Smooth muscle cell (in vitro differentiated cells): ENCODE results near the gene ATP13A1. TPM values are rescaled to one million over a fixed set of nuclear protein-coding genes. Genes with fewer than 3 reads are reported as not detected.

Experiments
- DNase-seq: peaks from one replicate; lab custom pipeline; 2025; ENCODE audit not compliant: unreplicated experiment; lab: John Stamatoyannopoulos, UW
- H2AFZ ChIP-seq: fragments of 200-600 bp; sonication (generic); 2 replicates; pipeline ENCODE4 v1.6.0; 2016; ENCODE audit warnings: antibody characterized with exemption, low read depth, mild to moderate bottlenecking
- H3F3A ChIP-seq: fragments of 200-600 bp; sonication (generic); 2 replicates; pipeline ENCODE4 v1.6.0; 2017; ENCODE audit warnings: antibody characterized with exemption, low read depth
- H3K27ac ChIP-seq: fragments of 200-600 bp; sonication (generic); 2 replicates; pipeline ENCODE4 v1.5.1; 2016; ENCODE audit warnings: low read depth, mild to moderate bottlenecking
- H3K27me3 ChIP-seq: fragments of 200-600 bp; sonication (generic); 2 replicates; pipeline ENCODE4 v1.6.1; 2016; ENCODE audit warnings: low read depth, mild to moderate bottlenecking
- H3K36me3 ChIP-seq: fragments of 200-600 bp; sonication (generic); 2 replicates; pipeline ENCODE4 v1.5.1; 2016; ENCODE audit warnings: low read depth
- H3K4me1 ChIP-seq: fragments of 200-600 bp; sonication (generic); 2 replicates; pipeline ENCODE4 v1.5.1; 2016; ENCODE audit warnings: low read depth
- H3K4me2 ChIP-seq: fragments of 200-600 bp; sonication (generic); 2 replicates; pipeline ENCODE4 v1.6.0; 2016; ENCODE audit warnings: mild to moderate bottlenecking
- H3K4me3 ChIP-seq: fragments of 200-600 bp; sonication (generic); 2 replicates; pipeline ENCODE4 v1.5.1; 2016; ENCODE audit warnings: mild to moderate bottlenecking
- H3K79me2 ChIP-seq: fragments of 200-600 bp; sonication (generic); 2 replicates; pipeline ENCODE4 v1.6.0; 2016; ENCODE audit warnings: low read depth, mild to moderate bottlenecking
- H3K9ac ChIP-seq: fragments of 200-600 bp; sonication (generic); 2 replicates; pipeline ENCODE4 v1.6.0; 2016; ENCODE audit warnings: low read depth
- H3K9me3 ChIP-seq: fragments of 200-600 bp; sonication (generic); replicated peaks from 2 replicates; pipeline ENCODE4 v1.5.1; 2016; ENCODE audit warnings: low read depth
- H4K20me1 ChIP-seq: fragments of 200-600 bp; sonication (generic); 2 replicates; pipeline ENCODE4 v1.6.0; 2016; ENCODE audit warnings: low read depth
- CTCF ChIP-seq: fragments of 200-600 bp; sonication (generic); IDR thresholded peaks from 2 replicates; pipeline ENCODE4 v1.5.1; 2017; ENCODE audit warnings: borderline replicate concordance, mild to moderate bottlenecking, antibody characterized with exemption; ENCODE audit not compliant: insufficient read depth, poor library complexity, severe bottlenecking
- WGBS: methylation state at CpG from one replicate; pipeline ENCODE4 v1.1.7; 2016; ENCODE audit warnings: low lambda C conversion rate; 5-methylcytosine and 5-hydroxymethylcytosine counted together
- polyA plus RNA-seq: library from polyadenylated mRNA; unstranded; fragments of >200 nt; fragmentation: Nextera tagmentation; extraction: Ambion mirVana; gene quantifications from 2 replicates; pipeline ENCODE4 v1.2.1, GENCODE V29; 2016
- total RNA-seq: library from RNA; depleted of rRNA; stranded (reverse); fragments of >200 nt; gene quantifications from 2 replicates; pipeline ENCODE4 v1.2.3, GENCODE V29; 2014

ATP13A1 gene
- total and polyA plus RNA-seq, 2 experiments from 2014 or later: 48.1 to 51.4 TPM

- Histone ChIP-seq H3K27me3 (no peaks in the 10 kb centered on the region), H2AFZ (no peak overlapping the region), H3K4me3 (no peak overlapping the region), H3K27ac (no peak overlapping the region), H3K79me2 (no peaks in the 10 kb centered on the region), H4K20me1 (no peaks in the 10 kb centered on the region), H3K4me1 (no peaks in the 10 kb centered on the region), H3K36me3 (no peaks in the 10 kb centered on the region), H3F3A (no peaks in the 10 kb centered on the region), H3K9ac (no peak overlapping the region), H3K9me3 (no peaks in the 10 kb centered on the region), H3K4me2 (no peak overlapping the region)
- WGBS: 99% methylated on average over 24 of the region's 24 CpGs
- DNase-seq: no peak
- TF ChIP-seq CTCF: no peak
Observed at GRCh38 chr19:19652482-19653295, 10.8 kb downstream of the ATP13A1 start.

- H4K20me1 ChIP-seq: no peaks in the 10 kb centered on the region
- H3K4me2 ChIP-seq: no peak overlapping the region
- H3F3A ChIP-seq: no peaks in the 10 kb centered on the region
- no peak overlapping the region for H3K9ac ChIP-seq
- no peaks in the 10 kb centered on the region for H3K79me2 ChIP-seq
- no peak overlapping the region for H3K27ac ChIP-seq
- H2AFZ ChIP-seq: no peak overlapping the region
- H3K9me3 ChIP-seq: no peaks in the 10 kb centered on the region
- DNase-seq: no peak
- 97% methylated on average over 13 of the region's 13 CpGs for WGBS
- no peaks in the 10 kb centered on the region for H3K4me1 ChIP-seq
- H3K27me3 ChIP-seq: no peaks in the 10 kb centered on the region
- no peaks in the 10 kb centered on the region for H3K36me3 ChIP-seq
- TF ChIP-seq CTCF: no peak
- H3K4me3 ChIP-seq: no peak overlapping the region
Observed at GRCh38 chr19:19651076-19651475, 12.4 kb downstream of the ATP13A1 start.

- H3F3A ChIP-seq: no peaks in the 10 kb centered on the region
- no peak overlapping the region for H3K27ac ChIP-seq
- H2AFZ ChIP-seq: no peak overlapping the region
- WGBS: 98% methylated on average over 9 of the region's 9 CpGs
- no peaks in the 10 kb centered on the region for H3K27me3 ChIP-seq
- no peak for TF ChIP-seq CTCF
- DNase-seq: no peak
- H3K9me3 ChIP-seq: no peaks in the 10 kb centered on the region
- H3K4me2 ChIP-seq: no peak overlapping the region
- H3K4me3 ChIP-seq: no peak overlapping the region
- H3K9ac ChIP-seq: no peak overlapping the region
- no peaks in the 10 kb centered on the region for H3K79me2 ChIP-seq
- no peaks in the 10 kb centered on the region for H3K36me3 ChIP-seq
- no peaks in the 10 kb centered on the region for H3K4me1 ChIP-seq
- H4K20me1 ChIP-seq: no peaks in the 10 kb centered on the region
Observed at GRCh38 chr19:19650331-19650730, 13.1 kb downstream of the ATP13A1 start.

GRCh38 chr19:19649580-19649995 is 13.9 kb downstream of the ATP13A1 start:
- Histone ChIP-seq H3K9ac (no peak overlapping the region), H3K27ac (no peak overlapping the region), H3K4me1 (no peaks in the 10 kb centered on the region), H3K36me3 (no peaks in the 10 kb centered on the region), H3K9me3 (no peaks in the 10 kb centered on the region), H3K4me2 (no peak overlapping the region), H3K4me3 (no peak overlapping the region), H2AFZ (no peak overlapping the region), H3K79me2 (no peaks in the 10 kb centered on the region), H4K20me1 (no peaks in the 10 kb centered on the region), H3F3A (no peaks in the 10 kb centered on the region), H3K27me3 (no peaks in the 10 kb centered on the region)
- no peak for TF ChIP-seq CTCF
- 98% methylated on average over 21 of the region's 22 CpGs for WGBS
- DNase-seq: no peak
